HG03378 (cell line): Measurements from ENCODE around the gene AANAT.
"Not testable (repeated sequence)": the region's sequence is repeated elsewhere in the genome, so short reads cannot be mapped to it uniquely, and the experiment has no call there.

Experiments used
- ATAC-seq: cut with Tn5 transposase; IDR thresholded peaks from one replicate; pipeline ENCODE4 v1.9.1; 2021; ENCODE audit warnings: mild to moderate bottlenecking, moderate library complexity; ENCODE audit not compliant: unreplicated experiment

The AANAT gene

GRCh38 chr17:76502341-76503211 lies 35.2 kb downstream of the AANAT start:
- ATAC-seq = no peak

GRCh38 chr17:76504117-76504516 lies 36.7 kb downstream of the AANAT start:
- ATAC-seq = no peak

DNA sequence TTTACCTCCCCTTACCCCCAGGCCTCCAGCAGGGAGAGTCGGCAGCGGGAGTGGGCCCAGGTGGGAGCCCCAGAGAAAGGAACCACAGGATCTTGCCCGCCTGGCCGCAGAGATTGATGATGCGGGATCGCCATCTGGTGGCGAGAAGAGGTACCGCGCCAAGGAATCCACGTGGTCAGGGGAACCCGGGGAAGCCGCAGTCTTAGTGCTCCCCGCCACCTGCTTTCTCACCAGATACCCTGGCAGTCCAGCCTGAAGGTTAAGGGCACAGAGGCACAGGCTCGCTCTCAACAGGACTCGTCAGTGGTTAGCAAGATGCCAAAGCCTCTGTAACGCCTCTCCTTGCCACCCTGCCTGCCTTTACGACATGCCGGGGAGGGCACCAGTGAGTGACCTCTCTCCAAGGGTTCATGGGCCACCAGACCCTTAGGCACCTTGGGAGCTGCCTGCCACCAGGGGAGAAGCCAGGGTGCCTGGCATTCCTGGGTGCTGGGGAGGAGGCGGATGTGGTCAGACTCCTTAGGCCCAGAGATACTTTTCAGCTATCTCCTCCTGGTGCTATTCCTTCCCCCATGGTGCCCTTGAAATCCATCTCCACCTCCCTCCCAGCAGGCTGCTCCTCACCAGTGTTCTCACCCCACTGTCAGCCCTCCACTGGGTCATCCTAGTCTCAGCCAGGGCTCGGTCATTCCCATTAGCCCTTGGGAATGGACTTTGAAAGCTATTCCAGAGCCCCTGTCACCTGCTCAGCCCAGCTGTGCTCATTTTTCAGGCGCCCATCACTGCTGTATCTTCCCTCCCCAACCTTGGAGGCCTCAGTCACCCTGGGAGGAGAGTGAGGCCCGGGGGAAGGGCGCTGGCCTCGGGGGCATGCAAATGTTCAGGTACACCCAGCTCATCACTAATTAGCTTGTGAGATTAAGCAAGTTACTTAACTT lies 39.3 kb downstream of the AANAT start:
- ATAC-seq = no peak

DNA sequence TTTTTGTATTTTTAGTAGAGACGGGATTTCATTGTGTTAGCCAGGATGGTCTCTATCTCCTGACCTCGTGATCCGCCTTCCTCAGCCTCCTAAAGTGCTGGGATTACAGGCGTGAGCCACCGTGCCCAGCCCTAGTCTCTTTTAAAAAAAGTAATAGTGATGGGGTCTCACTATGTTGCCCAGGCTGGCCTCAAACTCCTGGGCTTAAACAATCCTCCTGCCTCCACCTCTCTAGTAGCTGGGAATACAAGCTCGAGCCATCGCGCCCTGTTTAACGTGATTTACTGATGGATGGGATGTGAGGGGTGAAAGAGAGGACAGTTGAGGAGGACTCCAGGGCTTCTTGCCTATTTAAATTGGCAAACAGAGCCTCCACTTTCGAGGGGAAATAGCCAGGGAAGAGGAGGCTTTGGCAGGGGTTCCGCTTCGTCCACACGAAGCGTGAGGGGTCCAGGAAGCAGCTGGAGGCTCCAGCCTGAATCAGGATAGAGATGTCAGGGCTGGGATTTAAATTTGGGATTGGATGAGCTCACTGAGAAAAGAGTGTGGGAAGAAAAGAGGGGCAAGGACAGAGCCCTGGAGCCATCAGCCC lies 41.2 kb downstream of the AANAT start:
- not testable (repeated sequence) for ATAC-seq

GRCh38 chr17:76510831-76511244 lies 43.4 kb downstream of the AANAT start:
- no peak for ATAC-seq

GRCh38 chr17:76511668-76512365 lies 44.4 kb downstream of the AANAT start:
- ATAC-seq = no peak

DNA sequence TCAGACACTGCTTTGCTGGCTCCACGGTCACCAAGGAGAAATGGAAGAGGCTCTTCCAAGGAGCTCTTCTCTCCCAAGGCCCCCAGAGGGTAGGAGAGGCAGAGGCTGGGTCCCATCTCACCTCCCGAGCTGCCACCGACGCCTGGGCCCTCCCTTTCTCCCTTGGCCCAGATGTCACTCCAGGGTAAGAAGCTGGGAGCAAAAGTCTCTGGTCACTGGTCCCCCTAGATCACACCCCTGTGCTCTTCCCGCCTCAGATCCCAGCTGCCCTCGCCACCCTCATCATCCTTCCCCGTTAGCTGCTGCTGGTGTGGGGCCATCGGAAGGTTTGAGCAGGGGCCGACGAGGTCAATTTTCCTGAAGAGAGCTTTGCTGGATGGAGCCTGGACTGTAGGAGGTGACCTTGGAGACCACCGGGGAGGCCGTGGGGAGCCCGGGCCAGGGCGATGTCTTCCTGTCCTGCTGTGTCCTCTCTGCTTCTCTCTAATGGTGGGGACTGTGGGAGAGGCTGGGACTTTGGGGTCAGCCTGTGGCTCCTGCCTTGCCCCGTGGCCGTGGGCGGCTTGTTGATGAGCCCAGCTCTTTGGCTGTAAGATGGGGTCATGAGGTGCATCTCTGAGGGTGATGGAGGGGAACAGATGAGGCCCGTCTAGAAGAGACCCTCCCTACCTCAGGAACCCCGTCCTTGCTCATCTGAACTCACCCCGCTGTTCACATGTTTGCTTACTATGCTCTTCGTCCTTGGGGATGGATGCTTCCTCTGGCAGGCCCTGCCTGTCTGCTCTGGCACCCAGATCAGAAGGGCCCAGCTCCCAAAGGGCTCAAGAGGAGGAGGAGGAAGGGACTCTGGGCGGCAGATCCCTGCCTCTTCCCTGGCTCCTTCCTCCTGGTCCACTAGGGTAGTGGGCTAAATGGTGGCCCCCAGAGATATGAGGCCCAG lies 45.2 kb downstream of the AANAT start:
- ATAC-seq = no peak

DNA sequence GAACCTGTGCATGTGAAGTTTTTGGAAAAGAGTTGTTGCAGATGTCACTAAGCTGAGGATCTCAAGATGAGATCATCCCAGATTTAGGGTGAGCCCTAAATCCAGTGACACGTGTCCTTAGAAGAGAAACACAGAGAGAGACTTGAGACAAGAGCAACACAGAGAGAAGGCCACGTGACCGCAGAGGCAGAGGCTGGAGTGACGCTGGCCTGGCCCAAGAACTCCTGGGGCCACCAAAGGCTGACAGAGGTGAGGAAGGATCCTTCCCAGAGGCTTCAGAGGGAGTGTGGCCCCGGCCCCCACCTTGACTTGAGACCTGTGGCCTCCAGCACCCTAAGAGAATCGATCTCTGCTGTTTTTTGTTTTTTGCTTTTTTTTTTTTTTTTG lies 45.9 kb downstream of the AANAT start:
- ATAC-seq = no peak

DNA sequence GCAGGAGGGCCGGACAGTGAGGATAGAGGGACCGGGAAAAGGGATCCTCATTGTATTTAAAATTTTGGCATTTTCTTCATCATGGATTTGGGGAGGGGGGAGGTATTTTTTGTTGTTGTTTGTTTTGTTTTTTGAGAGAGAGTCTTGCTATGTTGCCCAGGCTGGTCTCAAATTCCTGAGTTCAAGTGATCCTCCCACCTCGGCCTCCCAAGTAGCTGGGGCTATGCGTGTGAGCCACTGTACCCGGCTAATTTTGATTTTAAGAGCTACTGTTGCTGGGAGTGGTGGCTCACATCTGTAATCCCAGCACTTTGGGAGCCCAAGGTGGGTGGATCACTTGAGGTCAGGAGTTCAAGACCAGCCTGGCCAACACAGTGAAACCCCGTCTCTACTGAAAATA lies 47.0 kb downstream of the AANAT start:
- ATAC-seq = not testable (repeated sequence)

- no peak for ATAC-seq
Measured at GRCh38 chr17:76515274-76515949, 48.0 kb downstream of the AANAT start.

GRCh38 chr17:76517638-76518038 lies 50.2 kb downstream of the AANAT start:
- no peak for ATAC-seq

- no peak for ATAC-seq
Measured at GRCh38 chr17:76519048-76519966, 51.9 kb downstream of the AANAT start.
